HG03103 (cell line): ENCODE measurements around the gene TTC32.
"Not testable (repeated sequence)": the region's sequence is repeated elsewhere in the genome, so short reads cannot be mapped to it uniquely, and the experiment has no call there.

Source experiments
- ATAC-seq: cut with Tn5 transposase; IDR thresholded peaks from one replicate; pipeline ENCODE4 v1.9.1; 2021; ENCODE audit warnings: low read depth; ENCODE audit not compliant: unreplicated experiment

TTC32 gene

GRCh38 chr2:19899985-19900930 lies 1.5 kb downstream of the TTC32 start:
- ATAC-seq, result no peak

DNA sequence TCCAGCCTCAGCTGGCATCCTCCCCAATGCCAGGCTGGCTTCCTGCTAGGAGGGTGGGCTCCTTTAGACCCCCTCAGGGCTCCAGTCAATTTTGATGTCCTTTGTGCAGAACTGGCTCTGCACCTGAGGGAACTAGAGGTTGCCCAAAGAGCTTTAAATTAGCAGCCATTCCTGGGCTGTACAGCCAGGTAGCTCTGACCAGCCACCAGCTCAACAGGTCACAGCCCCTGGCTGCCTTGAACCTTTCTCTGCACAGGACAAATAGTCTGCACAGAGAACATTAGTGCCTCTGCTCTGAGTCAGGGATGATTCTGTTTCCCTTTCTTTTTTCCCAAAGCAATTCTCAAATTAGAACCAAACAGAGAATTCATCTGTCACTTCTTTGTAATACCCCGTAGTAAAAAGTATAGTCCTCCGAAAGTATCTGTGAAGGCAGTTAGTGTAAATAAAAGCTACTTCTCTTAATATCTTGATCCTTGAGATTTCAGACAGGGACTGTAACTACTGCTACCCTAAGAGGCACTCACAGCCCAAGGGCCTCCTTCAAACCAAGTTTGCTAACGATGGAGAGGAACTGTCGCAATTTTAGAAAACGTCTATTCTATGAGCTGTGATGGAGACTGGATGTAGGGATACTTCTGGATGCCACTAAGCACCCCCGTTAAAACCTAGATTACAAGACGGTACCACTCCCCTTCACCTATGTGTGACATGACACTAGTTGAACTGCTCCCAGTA lies 3.0 kb downstream of the TTC32 start:
- ATAC-seq, result no peak

DNA sequence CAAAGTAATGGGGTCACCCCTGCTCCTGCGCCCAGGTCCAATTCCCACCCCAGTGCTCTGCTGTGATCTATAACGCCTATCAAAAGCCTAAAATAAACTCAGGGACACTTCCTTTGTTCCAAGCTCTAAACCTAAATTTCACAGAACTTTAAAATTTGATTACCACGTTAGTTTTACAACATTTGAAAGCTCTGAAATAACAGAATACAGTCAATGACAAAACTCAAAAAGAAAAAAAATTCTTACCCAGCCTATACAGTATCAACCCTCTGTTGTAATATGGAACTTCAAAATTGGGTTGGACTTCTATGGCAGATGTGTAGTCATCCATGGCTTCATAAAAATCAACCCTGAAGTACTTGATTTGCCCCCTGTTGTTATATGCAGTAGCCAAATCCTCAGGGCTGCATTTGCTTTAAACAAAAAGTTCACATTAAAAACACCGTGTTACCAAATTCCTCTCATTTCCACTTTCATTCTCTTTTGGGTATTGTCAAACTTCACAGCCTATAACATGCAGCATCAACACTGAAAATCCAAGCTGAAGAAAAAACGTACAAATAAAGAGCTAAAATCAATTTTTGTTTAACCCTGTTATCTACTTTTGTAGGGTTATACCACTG lies 4.0 kb downstream of the TTC32 start:
- no peak for ATAC-seq

DNA sequence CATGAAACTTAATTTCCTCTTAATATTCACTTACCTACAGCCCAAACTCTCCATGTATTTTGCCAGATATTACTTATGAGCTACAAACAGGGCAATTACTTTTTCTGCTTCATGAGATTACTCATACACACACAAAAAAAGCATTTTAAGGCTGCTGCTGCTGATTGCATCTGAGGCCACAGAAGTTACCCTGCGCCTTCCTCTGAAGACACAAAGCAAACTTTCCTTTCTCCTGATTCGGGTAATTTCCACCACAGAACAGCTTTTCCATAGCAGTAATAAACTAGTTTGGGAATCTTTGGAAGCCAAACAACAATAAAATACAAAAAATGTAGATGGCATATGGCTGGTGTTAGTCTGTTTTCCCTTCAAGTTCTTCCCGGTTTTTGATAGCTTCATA lies 6.2 kb downstream of the TTC32 start:
- ATAC-seq, result no peak

GRCh38 chr2:19894134-19894792 lies 7.5 kb downstream of the TTC32 start:
- ATAC-seq, result no peak

GRCh38 chr2:19893520-19894133 lies 8.2 kb downstream of the TTC32 start:
- ATAC-seq, result peak; percentile 60

- ATAC-seq, result not testable (repeated sequence)
These were observed 9.8 kb downstream of the TTC32 start for GRCh38 chr2:19891971-19892370.

- no peak for ATAC-seq
These were observed 11.7 kb downstream of the TTC32 start for GRCh38 chr2:19890104-19890503.

GRCh38 chr2:19888831-19889230 lies 13.0 kb downstream of the TTC32 start:
- no peak for ATAC-seq

- ATAC-seq, result no peak
These were observed 14.3 kb downstream of the TTC32 start for GRCh38 chr2:19887510-19887909.

GRCh38 chr2:19886261-19886660 lies 15.5 kb downstream of the TTC32 start:
- ATAC-seq, result no peak

DNA sequence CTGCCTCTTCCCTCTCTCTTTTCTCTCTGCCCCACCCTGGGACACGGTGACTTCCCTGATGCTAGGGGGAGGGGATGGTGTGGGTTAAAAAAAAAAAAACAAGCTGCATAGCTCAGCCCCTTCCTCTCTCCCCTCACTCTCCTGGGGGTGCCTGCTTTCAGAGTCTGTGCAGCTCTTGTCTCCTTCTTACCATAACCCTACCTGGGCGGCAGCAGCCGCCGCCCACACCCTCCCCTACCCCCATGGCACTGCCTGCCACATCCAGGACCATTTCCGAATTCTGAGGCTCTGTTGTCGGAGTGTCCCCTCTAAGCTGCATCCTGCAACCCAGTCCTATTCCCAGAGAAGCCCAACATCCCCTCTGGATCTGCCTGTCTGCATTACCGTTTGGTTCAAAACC lies 16.0 kb downstream of the TTC32 start:
- ATAC-seq, result no peak

DNA sequence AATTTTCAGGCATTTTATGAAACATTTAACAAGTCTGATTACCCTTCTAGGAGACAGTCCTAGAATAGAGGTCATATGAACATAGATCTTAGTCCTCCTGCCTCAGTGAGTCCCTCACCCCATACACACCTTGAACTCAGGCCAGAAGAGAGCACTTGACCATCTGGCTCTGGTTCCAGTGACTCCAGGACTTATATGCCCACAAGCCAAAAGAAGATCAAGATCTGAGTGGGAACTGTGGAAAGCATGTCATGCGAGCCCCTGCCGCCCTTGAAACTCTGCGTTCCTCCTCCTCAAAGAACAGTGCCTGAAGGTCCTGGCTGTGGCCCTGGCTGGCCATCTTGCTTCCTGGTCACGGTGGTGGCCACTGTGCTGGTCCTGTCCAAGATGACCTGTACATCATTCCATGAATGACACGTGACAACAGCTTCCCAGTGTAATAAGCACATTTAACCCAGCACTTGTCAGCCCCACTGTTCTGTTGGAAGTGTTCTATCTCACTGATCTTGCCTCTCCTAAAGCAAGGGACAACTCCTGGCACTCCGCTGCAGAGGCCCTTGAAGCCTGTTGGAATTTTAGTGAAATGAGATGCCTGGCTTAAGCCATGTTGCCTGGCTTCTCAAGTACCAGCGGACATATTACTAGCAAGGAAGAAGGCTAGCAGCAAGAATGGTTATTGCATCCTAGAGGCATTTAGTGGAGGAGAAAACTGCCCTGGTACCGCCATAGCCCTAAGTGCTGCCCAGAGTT lies 17.6 kb downstream of the TTC32 start:
- ATAC-seq, result no peak

DNA sequence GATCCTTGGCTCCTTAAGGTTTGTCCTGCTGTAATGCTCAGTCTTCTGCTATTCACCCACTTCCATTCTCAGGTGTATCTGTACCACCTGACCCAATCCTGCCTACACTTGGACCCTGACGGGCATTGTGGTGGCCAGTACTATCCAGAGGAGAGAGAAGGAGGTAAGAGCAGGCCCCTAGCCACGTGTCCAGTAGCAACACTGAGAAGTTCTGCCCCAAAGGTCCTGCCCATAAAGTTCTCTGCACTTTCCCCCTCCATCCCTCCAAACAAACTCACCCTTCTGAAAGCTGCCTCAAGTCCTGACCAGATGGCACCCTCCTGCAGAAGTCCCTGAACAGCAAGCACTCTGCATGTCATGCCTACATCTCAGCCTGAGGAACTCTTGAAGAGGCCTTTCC lies 18.3 kb downstream of the TTC32 start:
- ATAC-seq, result no peak

DNA sequence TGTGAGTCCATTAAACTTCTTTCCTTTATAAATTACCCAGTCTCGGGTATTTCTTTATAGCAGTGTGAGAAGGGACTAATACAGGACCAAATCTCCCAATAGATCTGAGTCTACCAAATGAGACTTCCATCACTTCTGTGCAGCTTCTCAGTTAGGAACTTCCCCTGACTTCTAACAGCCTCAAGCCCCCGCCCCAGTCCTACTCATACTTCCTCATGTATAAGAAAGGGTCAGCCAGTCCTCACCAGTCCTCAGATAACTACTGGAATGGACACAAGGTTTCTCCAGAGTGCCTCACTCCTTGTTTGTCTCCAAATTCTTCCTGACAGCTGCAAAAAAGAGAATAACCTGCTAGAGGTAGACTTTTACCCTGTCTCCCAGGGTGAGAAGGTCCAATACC lies 19.5 kb downstream of the TTC32 start:
- ATAC-seq, result no peak

- ATAC-seq, result no peak
These were observed 19.9 kb downstream of the TTC32 start for GRCh38 chr2:19881908-19882265.

DNA sequence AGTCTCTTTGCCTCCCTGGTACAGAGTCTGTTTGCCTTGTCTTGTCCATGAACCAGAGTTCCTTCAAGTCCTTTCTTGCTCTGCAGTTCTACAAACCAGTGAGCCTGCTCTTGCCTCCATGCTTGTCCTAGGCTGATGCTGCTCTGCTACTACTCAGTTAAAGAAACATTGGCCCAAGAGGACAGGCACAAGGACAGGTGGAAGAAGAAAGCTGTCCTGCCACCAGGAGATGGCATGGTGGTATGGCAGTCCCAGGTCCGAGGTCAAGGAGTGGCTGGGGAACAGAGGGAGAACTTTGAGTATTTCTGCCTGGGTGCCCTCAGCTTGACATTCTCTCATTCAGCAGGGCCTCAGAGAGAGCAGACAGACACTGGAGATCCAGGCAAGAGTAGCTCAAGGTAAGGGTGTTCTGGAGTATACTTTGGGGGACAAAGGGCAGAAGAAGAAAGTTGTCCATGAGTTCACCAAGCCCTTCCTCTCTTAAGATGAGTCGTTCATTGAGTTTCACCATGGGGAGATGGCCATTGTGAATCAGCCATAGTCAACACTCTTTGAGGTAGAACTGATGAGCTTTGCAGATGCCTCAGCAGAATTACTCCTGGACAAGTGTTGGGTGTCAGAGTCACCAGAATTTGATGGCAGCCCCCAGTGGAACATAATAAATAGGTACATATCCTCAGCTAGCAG lies 20.4 kb downstream of the TTC32 start:
- no peak for ATAC-seq

GRCh38 chr2:19880191-19880590 lies 21.6 kb downstream of the TTC32 start:
- ATAC-seq, result not testable (repeated sequence)

GRCh38 chr2:19879120-19879519 lies 22.7 kb downstream of the TTC32 start:
- ATAC-seq, result no peak
